HEK293 (cell line): ENCODE measurements around the gene AGO1.

Source experiments
- CTCF ChIA-PET: fragments of 350-600 bp; formaldehyde crosslinking; extraction: SDS; loops from one replicate; lab custom pipeline; 2021; ENCODE audit warnings: antibody characterized with exemption; lab: Yijun Ruan, JAX
- POLR2A ChIA-PET: fragments of 300-600 bp; formaldehyde crosslinking; extraction: SDS; loops from one replicate; lab custom pipeline; 2020; ENCODE audit warnings: antibody characterized with exemption, inconsistent platforms; lab: Yijun Ruan, JAX
- H3K27ac ChIP-seq: fragments of 200-500 bp; sonication (Bioruptor generic); 2 replicates; pipeline ENCODE4 v1.5.1; 2014; ENCODE audit warnings: low read depth, low read length, control low read depth, inconsistent platforms; ENCODE audit errors: extremely low read depth
- H3K36me3 ChIP-seq, 2 experiments: fragments of 200-500 bp in 1 of 2; sonication (Bioruptor generic) in 1 of 2; 1 replicate in 1 of 2; 2 replicates in 1 of 2; pipeline ENCODE4 v1.5.1; 2014 to 2017; ENCODE audit warnings: inconsistent platforms in 2 of 2, low read length in 2 of 2; ENCODE audit not compliant: control insufficient read depth in 2 of 2, insufficient read depth in 1 of 2
- H3K4me1 ChIP-seq: fragments of 200-500 bp; sonication (Bioruptor generic); 2 replicates; pipeline ENCODE4 v1.5.1; 2014; ENCODE audit warnings: mild to moderate bottlenecking, low read length, inconsistent platforms; ENCODE audit not compliant: control insufficient read depth, insufficient read depth
- H3K4me3 ChIP-seq: 2 replicates; pipeline ENCODE4 v1.5.1; 2011; ENCODE audit warnings: low read depth, mild to moderate bottlenecking, control low read depth, low read length, moderate library complexity
- H3K9me3 ChIP-seq: fragments of 200-500 bp; sonication (Bioruptor generic); 2 replicates; pipeline ENCODE4 v1.5.1; 2014; ENCODE audit warnings: low read depth, low read length, inconsistent platforms; ENCODE audit not compliant: control insufficient read depth, insufficient read depth
- ATF2 ChIP-seq: fragments of 450-650 bp; formaldehyde crosslinking; IDR thresholded peaks from 2 replicates; pipeline ENCODE4 v1.5.1; 2016; ENCODE audit warnings: missing biosample characterization, missing genetic modification characterization, low read depth
- GLIS1 ChIP-seq: fragments of 450-650 bp; formaldehyde crosslinking; IDR thresholded peaks from 2 replicates; pipeline ENCODE4 v1.5.1; 2016; ENCODE audit warnings: missing biosample characterization, missing genetic modification characterization
- KLF17 ChIP-seq: fragments of 450-650 bp; formaldehyde crosslinking; IDR thresholded peaks from 2 replicates; pipeline ENCODE4 v1.5.1; 2016; ENCODE audit warnings: missing biosample characterization, missing genetic modification characterization
- OVOL3 ChIP-seq: fragments of 450-650 bp; formaldehyde crosslinking; IDR thresholded peaks from 2 replicates; pipeline ENCODE4 v1.5.1; 2016; ENCODE audit warnings: missing biosample characterization, missing genetic modification characterization
- PRDM6 ChIP-seq: fragments of 450-650 bp; formaldehyde crosslinking; IDR thresholded peaks from 2 replicates; pipeline ENCODE4 v1.5.1; 2017; ENCODE audit warnings: missing biosample characterization, missing genetic modification characterization
- REPIN1 ChIP-seq: fragments of 450-650 bp; formaldehyde crosslinking; IDR thresholded peaks from 2 replicates; pipeline ENCODE4 v1.5.1; 2017; ENCODE audit warnings: missing biosample characterization, missing genetic modification characterization, low read depth
- SCRT1 ChIP-seq: fragments of 450-650 bp; formaldehyde crosslinking; IDR thresholded peaks from 2 replicates; pipeline ENCODE4 v1.5.1; 2016; ENCODE audit warnings: missing biosample characterization, missing genetic modification characterization, borderline replicate concordance
- WT1 ChIP-seq: fragments of 450-650 bp; formaldehyde crosslinking; IDR thresholded peaks from 2 replicates; pipeline ENCODE4 v1.5.1; 2016; ENCODE audit warnings: missing biosample characterization, missing genetic modification characterization
- ZBTB44 ChIP-seq: fragments of 450-650 bp; IDR thresholded peaks from 2 replicates; pipeline ENCODE4 v1.5.1; 2018; ENCODE audit warnings: missing biosample characterization, mild to moderate bottlenecking, missing genetic modification characterization
- ZNF184 ChIP-seq: fragments of 450-650 bp; IDR thresholded peaks from 2 replicates; pipeline ENCODE4 v1.5.1; 2018; ENCODE audit warnings: missing biosample characterization, mild to moderate bottlenecking, missing genetic modification characterization
- ZNF24 ChIP-seq: fragments of 450-650 bp; formaldehyde crosslinking; IDR thresholded peaks from 2 replicates; pipeline ENCODE4 v1.5.1; 2016; ENCODE audit warnings: missing biosample characterization, missing genetic modification characterization
- ZNF449 ChIP-seq: fragments of 450-650 bp; formaldehyde crosslinking; IDR thresholded peaks from 2 replicates; pipeline ENCODE4 v1.5.1; 2017; ENCODE audit warnings: missing biosample characterization, mild to moderate bottlenecking, missing genetic modification characterization, moderate library complexity
- ZNF558 ChIP-seq: fragments of 450-650 bp; formaldehyde crosslinking; IDR thresholded peaks from 2 replicates; pipeline ENCODE4 v1.5.1; 2016; ENCODE audit warnings: missing biosample characterization, missing genetic modification characterization
- ZNF596 ChIP-seq: fragments of 450-650 bp; IDR thresholded peaks from 2 replicates; pipeline ENCODE4 v1.5.0; 2018; ENCODE audit warnings: missing biosample characterization, mild to moderate bottlenecking, missing genetic modification characterization, moderate library complexity
- ZNF664 ChIP-seq: fragments of 450-650 bp; formaldehyde crosslinking; IDR thresholded peaks from 2 replicates; pipeline ENCODE4 v1.5.1; 2016; ENCODE audit warnings: missing biosample characterization, missing genetic modification characterization
- ZSCAN18 ChIP-seq: fragments of 450-650 bp; formaldehyde crosslinking; IDR thresholded peaks from 2 replicates; pipeline ENCODE4 v1.5.1; 2016; ENCODE audit warnings: missing biosample characterization, missing genetic modification characterization
- ZSCAN23 ChIP-seq: fragments of 450-650 bp; formaldehyde crosslinking; IDR thresholded peaks from 2 replicates; pipeline ENCODE4 v1.5.1; 2016; ENCODE audit warnings: missing biosample characterization, missing genetic modification characterization

The AGO1 gene

GRCh38 chr1:35835398-35835797 is 47.6 kb upstream of the AGO1 start:
- ChIA-PET CTCF (no interaction called here), POLR2A (no interaction called here)
- H3K36me3 ChIP-seq = peaks cover 18 to 82% of the 10 kb centered on the region in 2 experiments; a peak in 2 of 3 replicates
- no peak for TF ChIP-seq ZNF558 (tag by site-specific recombination)
- TF ChIP-seq WT1 (tag by site-specific recombination) = peak; percentile 63
- no peak for TF ChIP-seq REPIN1 (tag by site-specific recombination)
- peak; percentile 50; the same call in 1 of the 2 replicates for TF ChIP-seq KLF17 (tag by site-specific recombination)
- no peak for TF ChIP-seq ZSCAN23 (tag by site-specific recombination)
- peak; percentile 10; the same call in 1 of the 2 replicates for TF ChIP-seq GLIS1 (tag by site-specific recombination)
- H3K4me3 ChIP-seq = no peak overlapping the region
- no peaks in the 10 kb centered on the region for H3K4me1 ChIP-seq
- no peak overlapping the region for H3K27ac ChIP-seq
- H3K9me3 ChIP-seq = no peaks in the 10 kb centered on the region

GRCh38 chr1:35836734-35837133 is 46.3 kb upstream of the AGO1 start:
- no peak overlapping the region for H3K27ac ChIP-seq
- ChIA-PET CTCF (no interaction called here), POLR2A (no interaction called here)
- no peaks in the 10 kb centered on the region for H3K4me1 ChIP-seq
- no peak for TF ChIP-seq PRDM6 (tag by site-specific recombination)
- TF ChIP-seq OVOL3 = no peak
- no peak for TF ChIP-seq ATF2 (tag by site-specific recombination)
- peak; percentile 97 for TF ChIP-seq ZNF184 (tag by site-specific recombination)
- TF ChIP-seq ZNF664 (tag by site-specific recombination) = 0 out of 2 replicates have a peak, but pooled peaks have one; percentile 13
- no peaks in the 10 kb centered on the region for H3K9me3 ChIP-seq
- peaks cover 11 to 82% of the 10 kb centered on the region in 2 experiments for H3K36me3 ChIP-seq
- no peak overlapping the region for H3K4me3 ChIP-seq

GRCh38 chr1:35838693-35839245 is 44.2 kb upstream of the AGO1 start:
- Histone ChIP-seq H3K4me1 (no peaks in the 10 kb centered on the region), H3K4me3 (no peak overlapping the region), H3K36me3 (peaks cover 14 to 81% of the 10 kb centered on the region in 2 experiments), H3K9me3 (no peaks in the 10 kb centered on the region), H3K27ac (no peak overlapping the region)
- POLR2A ChIA-PET = no interaction called here
- CTCF ChIA-PET = no interaction called here
- TF ChIP-seq ZNF24 (tag by site-specific recombination) (no peak), ZBTB44 (tag by site-specific recombination) (no peak), ZNF596 (tag by site-specific recombination) (no peak), ZNF449 (tag by site-specific recombination) (no peak), ZSCAN18 (tag by site-specific recombination) (no peak), SCRT1 (no peak)
